HFFc6 (cell line): ENCODE data around the gene ATF3. TPM values are rescaled to one million over a fixed set of nuclear protein-coding genes. Genes with fewer than 3 reads are reported as not detected.

Source experiments
- DNase-seq: peaks from one replicate; pipeline ENCODE4 v3.0.0-alpha.2; 2018
- H3K27ac Mint-ChIP-seq: 2 replicates; pipeline ENCODE4 v1.8.0; 2020; ENCODE audit warnings: mild to moderate bottlenecking, mixed read lengths
- H3K27me3 Mint-ChIP-seq: 2 replicates; pipeline ENCODE4 v1.8.0; 2021; ENCODE audit warnings: mild to moderate bottlenecking, moderate library complexity, mixed read lengths; ENCODE audit not compliant: insufficient read depth
- H3K36me3 Mint-ChIP-seq: 2 replicates; pipeline ENCODE4 v1.8.0; 2021; ENCODE audit warnings: low read depth, mixed read lengths
- H3K4me1 Mint-ChIP-seq: 2 replicates; pipeline ENCODE4 v1.8.0; 2020; ENCODE audit warnings: low read depth, mixed read lengths
- H3K4me3 Mint-ChIP-seq: 2 replicates; pipeline ENCODE4 v1.8.0; 2020; ENCODE audit warnings: mild to moderate bottlenecking, moderate library complexity, mixed read lengths
- H3K9me3 Mint-ChIP-seq: 2 replicates; pipeline ENCODE4 v1.8.0; 2020; ENCODE audit warnings: mild to moderate bottlenecking, mixed read lengths
- CTCF ChIP-seq: fragments of 200-600 bp; sonication (generic); IDR thresholded peaks from 2 replicates; pipeline ENCODE4 v1.5.0; 2021; ENCODE audit warnings: antibody characterized with exemption, mild to moderate bottlenecking
- total RNA-seq, 6 experiments: library from RNA; stranded (reverse); fragmentation: NEBNext Ultra II Directional; extraction: Animal tissue kit (Norgen Biotek cat#: 25700); gene quantifications; 2 replicates in 1 of 6; 3 replicates in 5 of 6; pipeline ENCODE4 v1.2.3, GENCODE V29; 2021

Gene ATF3
- total RNA-seq, 6 experiments from 2014 or later: 1.9 to 5.5 (median 4.8) TPM

DNA sequence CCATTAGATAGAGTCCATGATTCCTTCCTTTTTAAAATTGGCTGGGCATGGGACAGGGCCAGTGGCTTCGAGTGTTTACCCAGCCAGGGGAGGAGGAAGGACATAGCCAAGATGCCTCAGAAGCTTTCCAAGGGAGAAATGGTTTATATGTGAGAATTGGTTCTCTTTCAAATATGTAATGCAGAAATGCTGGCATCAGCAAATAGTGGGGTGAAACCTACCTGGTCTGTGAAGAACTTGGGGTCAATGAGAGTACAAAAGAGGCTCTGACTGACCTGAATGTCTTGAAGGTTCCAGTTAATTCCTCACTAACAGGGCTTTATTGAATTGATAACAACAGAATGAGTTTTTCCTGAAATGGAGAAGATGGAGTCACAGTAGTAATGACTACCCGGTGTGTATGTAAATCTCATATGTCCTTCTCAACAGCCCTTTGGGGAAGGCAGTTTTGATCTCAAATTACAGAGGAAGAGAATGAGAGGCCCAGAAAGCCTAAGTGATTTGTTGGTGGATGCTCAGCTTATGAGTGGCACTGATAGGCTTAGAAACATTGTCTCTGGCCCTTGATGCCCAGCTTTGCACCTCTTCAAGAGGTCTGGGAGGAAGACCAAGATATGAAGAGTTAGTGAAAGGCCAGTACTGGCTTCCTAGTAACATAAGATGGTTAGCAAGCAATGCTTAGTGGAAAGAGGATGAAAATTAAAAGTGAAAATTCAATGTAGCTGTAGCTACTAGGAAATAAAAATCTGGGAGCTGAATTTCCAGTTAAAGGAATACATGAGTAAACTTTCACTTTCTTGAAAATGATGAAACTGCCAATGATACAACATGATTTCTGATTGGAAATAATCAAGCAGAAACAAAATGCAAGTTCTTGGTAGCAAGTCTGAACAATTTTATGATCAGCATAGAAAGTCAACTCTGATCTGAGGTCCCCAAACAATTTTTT lies 2.7 kb downstream of the ATF3 start:
- TF ChIP-seq CTCF: no peak
- no peak for DNase-seq
- Mint-ChIP-seq H3K9me3 (no peaks in the 10 kb centered on the region), H3K4me1 (peaks cover 38% of the 10 kb centered on the region), H3K36me3 (no peaks in the 10 kb centered on the region; the same call in 1 of the 2 replicates), H3K27me3 (peaks cover 39% of the 10 kb centered on the region), H3K27ac (no peak overlapping the region), H3K4me3 (no peak overlapping the region)

DNA sequence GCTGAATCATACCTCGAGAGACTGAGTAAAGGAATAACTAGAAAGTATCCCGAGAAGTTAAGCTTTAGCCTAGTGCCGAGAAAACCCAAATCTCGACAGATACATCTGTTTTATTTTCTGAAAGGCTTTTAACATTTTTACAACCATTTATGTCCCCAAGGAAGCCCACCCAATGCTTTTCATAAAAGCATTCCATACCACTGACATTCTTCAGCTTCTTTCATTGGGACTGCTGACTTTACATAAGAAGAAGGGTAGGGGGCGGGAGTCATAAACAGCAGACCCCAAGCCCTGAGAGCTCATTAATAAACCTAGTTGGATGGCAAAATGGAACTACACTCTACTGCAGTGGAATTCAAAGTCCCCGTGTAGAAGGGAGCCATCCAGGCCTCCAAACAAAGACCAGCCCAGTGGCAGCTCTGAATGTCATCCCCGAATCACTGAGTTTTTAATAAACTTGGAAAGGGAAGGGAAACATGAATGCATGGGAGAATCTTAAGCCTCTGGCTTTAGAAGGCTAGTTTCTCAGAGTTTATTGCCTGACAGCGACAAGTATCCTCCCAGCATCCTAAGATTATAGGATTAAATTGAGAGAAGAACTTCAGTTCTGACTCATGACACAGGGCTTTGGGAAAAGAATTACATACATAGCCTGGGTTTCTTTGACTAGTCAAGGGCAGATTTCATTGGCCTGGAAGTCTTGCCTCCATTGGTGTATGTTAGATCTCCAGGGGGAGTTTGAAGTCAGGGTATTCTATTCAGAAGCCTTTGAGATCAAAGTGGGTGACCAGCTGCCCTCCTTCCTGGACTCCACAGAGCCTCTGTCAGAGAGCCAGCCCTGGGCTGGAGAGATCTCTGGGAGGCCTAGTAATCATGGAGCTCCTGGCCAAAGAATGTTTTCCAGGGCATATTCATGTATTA lies 3.7 kb downstream of the ATF3 start:
- DNase-seq: peak; percentile 26
- no peaks in the 10 kb centered on the region; the same call in 1 of the 2 replicates for H3K36me3 Mint-ChIP-seq
- peaks cover 34% of the 10 kb centered on the region for H3K4me1 Mint-ChIP-seq
- TF ChIP-seq CTCF: no peak
- H3K4me3 Mint-ChIP-seq: no peak overlapping the region
- no peak overlapping the region for H3K27ac Mint-ChIP-seq
- H3K9me3 Mint-ChIP-seq: no peaks in the 10 kb centered on the region
- H3K27me3 Mint-ChIP-seq: peaks cover 31% of the 10 kb centered on the region

DNA sequence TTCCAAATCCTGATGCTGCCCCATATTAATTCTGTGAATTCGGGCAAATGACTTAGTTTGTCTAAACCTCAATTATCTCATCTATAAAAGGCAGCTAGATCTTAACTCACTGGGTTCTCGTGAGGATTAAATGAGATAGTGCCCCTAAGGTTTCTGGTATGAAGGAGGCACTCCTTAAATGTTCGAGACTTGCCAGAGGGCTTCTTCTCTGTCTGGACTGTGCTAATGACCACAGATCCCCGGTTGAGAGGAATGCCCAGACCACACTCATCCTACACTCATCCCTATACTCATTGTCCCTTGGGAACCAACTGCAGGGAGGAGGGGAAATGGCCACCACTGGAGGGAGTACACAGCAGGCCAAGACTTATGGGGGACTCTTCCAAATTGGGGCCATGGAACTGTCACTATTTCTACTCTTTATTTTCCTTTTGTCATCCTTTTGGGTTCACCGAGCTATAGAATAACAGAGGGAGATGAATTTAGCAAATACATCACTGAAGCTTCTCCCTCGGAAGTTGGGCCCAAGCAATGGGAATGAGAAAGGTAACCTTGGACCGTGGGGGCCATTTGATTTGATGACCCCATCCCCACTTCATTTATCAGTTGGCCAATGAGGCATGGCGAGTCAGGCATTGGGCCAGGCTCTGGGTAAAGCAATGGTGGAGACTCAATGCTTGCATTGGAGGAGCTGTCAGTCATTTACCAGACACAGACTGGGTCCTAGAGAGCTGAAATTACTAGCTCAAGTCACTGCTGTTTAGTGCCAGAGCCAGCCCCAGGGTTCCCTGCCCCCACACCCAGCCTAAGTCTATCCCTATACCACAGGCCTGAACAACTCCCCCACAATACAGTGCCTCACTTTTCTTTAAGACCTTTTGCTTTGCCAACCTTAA lies 5.1 kb downstream of the ATF3 start:
- DNase-seq: peak; percentile 22
- Mint-ChIP-seq H3K4me3 (no peak overlapping the region), H3K4me1 (peaks cover 32% of the 10 kb centered on the region)

DNA sequence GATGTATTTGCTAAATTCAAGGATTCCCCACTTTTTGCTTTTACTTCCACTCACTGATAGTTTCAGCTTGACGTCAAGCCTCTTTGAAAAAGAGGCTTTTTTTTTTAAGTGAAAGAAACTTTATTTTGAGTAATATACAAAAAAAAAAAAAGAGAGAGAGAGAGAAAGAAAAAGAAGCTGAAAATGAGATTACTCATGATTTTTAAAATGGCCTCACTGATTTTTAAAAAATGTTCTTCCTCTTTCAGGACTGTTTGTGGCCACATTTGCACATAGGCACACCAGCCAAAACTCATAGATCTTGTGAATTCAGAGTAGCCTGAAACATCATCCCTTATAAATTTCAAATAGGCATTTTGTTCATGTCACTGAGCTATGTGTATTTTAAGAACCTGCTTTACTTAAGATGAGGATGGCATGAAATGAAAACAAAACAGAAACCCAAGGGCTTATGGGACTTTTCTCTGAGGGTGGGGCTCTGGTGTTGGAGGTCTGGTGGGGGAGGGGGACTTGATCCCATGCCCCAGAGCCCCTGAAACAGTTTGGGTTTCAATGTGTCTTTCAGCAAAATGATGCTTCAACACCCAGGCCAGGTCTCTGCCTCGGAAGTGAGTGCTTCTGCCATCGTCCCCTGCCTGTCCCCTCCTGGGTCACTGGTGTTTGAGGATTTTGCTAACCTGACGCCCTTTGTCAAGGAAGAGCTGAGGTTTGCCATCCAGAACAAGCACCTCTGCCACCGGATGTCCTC lies 6.1 kb downstream of the ATF3 start:
- Mint-ChIP-seq H3K27me3 (peaks cover 27% of the 10 kb centered on the region), H3K27ac (no peak overlapping the region), H3K9me3 (no peaks in the 10 kb centered on the region), H3K4me3 (no peak overlapping the region), H3K36me3 (no peaks in the 10 kb centered on the region; the same call in 1 of the 2 replicates), H3K4me1 (peaks cover 38% of the 10 kb centered on the region)
- no peak for DNase-seq
- no peak for TF ChIP-seq CTCF

More for the DNA sequence above, 5.1 kb downstream of the ATF3 start:
- H3K27me3 Mint-ChIP-seq: peaks cover 26% of the 10 kb centered on the region
- no peaks in the 10 kb centered on the region for H3K9me3 Mint-ChIP-seq
- H3K27ac Mint-ChIP-seq: no peak overlapping the region
- peak; percentile 39; the same call in 1 of the 2 replicates for TF ChIP-seq CTCF
- no peaks in the 10 kb centered on the region; the same call in 1 of the 2 replicates for H3K36me3 Mint-ChIP-seq
